HG03378 (cell line): ENCODE data around the gene LFNG.

Experiments
- ATAC-seq: cut with Tn5 transposase; IDR thresholded peaks from one replicate; pipeline ENCODE4 v1.9.1; 2021; ENCODE audit warnings: mild to moderate bottlenecking, moderate library complexity; ENCODE audit not compliant: unreplicated experiment

Gene LFNG

DNA sequence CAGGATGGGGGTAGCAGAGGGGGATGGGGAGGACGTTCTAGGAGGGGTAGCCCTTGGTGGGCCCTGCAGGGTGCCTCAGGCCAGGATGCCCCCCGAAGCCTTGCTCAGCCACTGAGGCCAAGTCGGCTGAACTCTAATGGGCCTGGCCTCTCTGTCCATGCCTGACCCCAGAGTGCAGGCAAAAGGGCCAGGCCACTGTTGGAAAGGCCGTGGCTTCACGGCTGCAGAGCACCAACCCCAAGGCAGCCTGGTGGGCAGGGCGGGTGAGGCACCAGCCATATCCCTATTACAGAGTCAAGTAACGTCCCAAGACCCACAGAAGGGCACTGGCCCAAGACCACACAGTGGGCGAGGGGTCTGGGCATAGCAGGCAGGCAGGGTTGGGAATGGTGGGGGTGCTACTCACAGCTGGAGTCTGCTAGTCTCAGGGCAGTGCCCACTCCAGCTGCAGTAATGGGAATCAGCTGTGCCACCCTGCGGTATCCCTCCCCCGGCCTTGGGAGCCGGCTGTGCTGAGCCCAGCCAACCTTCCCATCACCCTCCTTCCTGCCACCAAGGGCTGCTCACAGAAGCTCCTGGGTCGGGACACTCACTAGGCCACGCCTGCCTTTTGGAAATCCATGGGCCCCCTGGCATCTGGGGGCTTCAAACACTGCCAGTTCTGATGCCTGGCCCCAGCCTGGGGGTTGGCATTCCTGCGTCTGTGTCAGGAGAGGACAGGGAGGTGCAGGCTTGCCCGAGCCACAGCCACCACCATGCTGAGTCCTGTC, 4.0 kb upstream of the LFNG start:
- no peak for ATAC-seq

GRCh38 chr7:2516194-2516555, 3.4 kb upstream of the LFNG start:
- no peak for ATAC-seq

GRCh38 chr7:2517026-2517425, 2.5 kb upstream of the LFNG start:
- no peak for ATAC-seq

DNA sequence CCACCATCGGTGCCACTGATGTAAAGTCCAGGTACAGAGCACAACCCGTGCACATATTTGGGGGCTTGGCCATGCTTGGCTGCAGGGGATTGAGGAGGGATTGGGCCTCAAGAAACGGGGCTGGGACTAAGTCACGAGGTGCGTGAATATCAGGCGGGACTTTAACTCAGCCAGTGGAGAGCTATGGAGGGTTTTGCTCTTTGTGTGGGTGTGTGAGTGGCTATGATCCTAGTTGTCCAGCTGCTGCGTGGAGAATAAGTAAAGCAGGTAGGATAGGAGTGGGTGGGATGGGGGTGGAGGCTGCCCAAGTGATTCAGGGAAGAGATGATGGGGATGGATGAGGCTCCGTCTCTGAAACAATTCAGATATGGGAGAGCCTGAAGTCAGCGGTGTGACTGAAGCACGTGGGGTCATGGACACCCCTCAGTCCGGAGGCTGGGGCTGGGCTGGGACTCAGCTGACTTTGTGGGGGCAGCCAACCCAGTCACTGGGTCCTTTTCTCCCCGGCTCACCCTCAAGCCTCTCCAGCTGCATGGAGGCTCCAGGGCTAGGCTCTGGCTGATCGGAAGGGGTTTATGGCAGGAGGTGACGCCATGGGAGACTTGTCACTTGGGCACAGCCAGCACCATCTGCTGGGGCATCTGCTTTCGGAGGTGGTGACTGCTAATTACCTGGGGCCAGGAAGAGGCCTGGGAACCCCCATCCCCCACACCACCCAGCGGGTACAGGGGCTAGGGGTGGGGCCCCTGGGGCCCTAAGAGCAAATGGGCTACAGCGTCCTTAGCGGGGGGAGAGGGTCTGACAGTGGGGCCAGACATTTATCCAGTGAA, 1.7 kb upstream of the LFNG start:
- ATAC-seq, result no peak

DNA sequence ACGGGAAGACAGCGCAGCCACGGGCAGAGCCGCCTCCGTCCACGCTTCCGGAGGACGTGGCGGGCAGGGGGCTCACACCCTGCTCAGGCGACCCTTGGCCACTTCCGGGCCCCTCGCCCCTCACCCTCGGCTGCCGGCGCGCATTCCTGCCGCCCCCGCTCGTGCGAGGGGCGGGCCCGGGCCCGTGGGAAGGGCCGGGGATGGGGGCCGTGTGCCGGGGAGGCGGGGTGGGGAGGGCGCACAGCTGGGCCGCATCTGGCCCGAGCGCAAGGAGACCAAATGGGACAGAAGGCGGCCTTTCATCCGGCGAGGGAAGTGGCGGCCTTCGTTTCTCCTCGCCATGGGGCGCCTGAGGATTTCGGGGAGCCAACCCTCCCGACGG, 846 bp upstream of the LFNG start:
- ATAC-seq, result no peak

- ATAC-seq, result no peak
These were observed 672 bp downstream of the LFNG start for GRCh38 chr7:2520131-2520760.

DNA sequence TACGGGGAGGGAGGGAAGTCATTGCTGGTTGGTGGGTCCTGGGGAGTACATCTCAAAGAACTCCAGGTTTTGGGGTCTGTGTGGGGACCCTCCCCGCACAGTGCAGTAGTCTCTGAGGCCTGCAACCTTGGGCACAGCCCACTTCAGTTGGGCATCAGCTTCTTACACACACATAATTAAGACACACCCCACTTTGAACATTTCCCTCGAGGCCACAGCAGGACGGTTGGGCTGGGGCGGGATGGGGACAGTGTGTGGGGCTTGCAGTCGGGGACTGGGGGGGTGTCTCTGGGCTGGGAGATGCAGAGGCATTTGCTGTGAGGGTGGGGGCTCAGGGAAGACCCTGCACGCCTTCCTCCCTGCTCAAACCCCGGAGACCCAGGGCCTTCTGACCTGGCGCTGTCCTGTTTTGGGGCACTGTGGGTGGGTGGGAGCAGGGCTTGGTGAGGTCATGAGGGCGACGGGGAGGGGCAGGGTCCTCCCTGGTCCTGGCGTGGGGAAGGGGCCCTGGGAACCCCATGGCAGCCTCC, 1.3 kb downstream of the LFNG start:
- ATAC-seq, result no peak

DNA sequence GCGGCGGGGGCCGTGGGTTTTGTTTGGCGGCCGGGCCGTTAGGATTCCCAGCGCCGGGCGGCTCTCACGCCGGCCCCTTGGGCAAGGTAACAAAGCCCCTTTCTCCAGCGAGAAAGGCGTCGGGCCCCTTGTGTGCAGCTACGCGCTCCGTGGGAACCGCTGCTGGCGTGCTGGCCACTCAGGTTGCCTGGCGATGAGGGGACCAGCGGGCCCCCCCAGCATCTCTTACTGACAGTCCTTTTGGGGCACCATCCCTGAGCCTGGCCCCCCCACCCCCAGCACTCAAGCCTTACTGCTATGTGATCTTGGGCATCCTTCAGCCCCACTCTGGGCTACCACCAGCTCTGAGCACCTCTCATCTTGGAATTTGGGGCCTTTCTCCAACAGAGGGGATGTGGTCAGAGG, 1.8 kb downstream of the LFNG start:
- ATAC-seq, result no peak

DNA sequence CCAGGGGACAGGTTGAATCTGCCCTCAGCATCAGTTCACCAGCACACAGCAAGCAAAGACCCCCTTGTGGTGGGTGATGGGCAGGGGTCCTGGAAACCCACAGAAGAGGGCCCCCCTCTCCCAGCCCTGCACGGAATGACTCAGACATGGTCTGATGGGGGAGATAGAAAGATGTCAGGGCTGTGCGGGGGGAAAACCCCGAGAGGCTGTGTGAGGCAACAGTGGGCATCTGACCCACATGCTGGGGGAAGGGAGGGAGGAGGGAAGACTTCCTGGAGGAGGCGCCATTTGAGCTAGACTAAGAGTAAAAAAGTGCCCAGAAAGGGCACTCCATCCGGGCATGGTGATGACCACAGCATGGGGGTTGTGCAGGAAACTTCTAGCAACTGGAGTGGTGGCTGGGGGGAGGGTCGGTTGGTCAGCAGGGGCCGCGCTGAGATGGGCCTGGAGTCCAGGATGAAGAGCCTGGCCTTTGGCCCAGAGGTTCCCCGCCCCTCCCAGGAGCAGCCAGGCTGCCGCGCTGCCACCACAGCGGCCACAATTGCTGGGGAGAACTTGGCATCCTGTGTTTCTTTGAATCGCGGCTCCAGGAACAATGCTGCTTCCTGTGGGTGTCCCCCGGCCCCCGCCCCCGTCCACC, 2.5 kb downstream of the LFNG start:
- ATAC-seq, result no peak

- ATAC-seq, result no peak
These were observed 3.3 kb downstream of the LFNG start for GRCh38 chr7:2522780-2523433.

DNA sequence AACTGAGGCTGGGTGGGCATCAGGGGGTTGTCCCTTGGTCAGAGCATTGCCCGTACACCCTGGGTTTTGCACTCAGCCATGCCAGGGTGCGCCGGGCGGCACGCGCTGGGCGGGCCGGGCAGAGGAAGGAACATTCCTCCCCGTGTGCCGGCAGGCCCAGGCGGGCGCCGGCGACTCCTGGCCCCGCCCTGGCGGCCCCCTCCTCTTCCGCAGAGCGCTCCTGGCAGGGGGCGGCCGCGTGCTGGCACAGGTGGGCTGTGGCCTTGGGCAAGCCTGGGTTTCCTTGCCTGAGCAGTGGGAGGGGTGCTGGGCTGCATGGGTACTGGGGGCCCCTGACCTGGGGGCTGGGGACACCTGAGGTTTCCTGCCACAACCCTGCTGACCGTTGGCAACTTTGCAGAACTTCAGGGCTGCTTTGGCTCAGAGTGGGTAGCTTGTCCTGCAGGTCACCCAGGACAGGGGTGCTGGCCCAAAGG, 3.9 kb downstream of the LFNG start:
- ATAC-seq, result no peak

DNA sequence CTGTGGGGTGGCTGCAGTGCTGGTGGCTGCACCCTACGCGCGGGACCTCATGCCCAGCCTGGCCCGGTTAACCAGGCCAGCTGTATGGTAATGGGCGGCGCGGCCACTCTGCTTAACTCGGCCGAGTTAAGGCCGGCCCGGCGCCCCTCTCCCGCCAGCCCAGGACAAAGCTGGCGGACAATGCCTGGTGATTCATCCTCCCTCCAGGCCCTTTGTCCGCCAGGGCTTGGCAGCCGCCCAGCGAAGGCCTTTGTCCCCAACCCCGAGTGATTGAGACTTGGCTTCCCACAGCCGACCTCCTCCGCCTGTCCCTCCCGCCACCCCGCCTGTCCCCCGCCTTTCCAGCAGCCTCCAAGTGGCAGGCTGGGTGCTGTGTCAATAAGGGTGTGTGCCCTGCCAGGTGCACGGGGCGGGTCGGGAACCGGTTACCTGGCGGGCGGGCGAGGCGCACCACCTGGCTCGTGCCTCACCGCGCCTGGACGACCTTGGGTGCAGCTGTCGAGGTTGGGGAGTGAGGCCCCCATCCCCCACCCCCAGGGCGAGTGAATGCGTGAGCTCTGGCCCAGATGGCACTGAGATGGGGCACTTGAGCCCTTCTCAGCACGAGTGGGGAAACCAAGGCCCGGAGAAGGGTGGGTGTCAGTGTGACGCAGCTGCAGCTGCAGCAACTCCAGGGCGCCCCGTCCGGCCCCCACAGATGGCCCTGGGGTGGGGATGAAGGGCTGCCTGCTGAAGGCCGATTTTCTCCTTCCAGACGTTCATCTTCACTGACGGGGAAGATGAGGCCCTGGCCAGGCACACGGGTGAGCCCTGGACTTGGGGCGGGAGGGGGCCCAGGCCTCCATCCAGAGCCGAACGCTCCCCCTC, 4.6 kb downstream of the LFNG start:
- no peak for ATAC-seq

DNA sequence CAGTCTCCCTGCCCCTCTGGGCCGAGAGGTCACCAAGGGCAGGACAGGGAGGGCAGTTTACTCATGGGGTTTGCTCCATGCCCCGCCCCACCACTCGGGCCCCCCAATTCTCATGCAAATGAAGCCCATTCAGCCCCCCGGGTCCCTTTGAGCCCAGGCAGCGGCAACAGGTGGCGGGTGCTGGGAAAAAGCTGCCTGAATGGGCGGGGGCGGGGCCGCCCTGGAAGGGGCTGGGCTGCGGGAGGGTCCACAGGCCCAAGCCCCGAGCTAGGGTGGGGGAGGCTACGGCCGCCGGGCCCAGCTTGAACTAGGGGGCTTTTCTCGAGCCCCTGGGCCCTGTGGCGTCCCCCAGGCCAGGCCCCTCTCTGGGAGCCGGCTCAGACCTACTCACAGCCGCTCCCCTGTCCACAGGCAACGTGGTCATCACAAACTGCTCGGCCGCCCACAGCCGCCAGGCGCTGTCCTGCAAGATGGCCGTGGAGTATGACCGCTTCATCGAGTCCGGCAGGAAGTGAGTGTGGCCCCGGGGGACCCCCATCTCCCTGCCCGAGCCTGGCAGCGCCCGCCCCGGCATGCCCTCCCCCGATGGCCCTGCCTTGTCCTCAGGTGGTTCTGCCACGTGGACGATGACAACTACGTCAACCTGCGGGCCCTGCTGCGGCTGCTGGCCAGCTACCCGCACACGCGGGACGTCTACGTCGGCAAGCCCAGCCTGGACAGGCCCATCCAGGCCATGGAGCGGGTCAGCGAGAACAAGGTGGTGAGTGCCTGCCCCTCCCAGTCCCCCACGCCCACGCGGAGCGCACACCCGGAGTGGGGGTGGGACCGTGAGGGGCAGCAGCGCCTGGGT, 5.5 kb downstream of the LFNG start:
- ATAC-seq, result no peak

DNA sequence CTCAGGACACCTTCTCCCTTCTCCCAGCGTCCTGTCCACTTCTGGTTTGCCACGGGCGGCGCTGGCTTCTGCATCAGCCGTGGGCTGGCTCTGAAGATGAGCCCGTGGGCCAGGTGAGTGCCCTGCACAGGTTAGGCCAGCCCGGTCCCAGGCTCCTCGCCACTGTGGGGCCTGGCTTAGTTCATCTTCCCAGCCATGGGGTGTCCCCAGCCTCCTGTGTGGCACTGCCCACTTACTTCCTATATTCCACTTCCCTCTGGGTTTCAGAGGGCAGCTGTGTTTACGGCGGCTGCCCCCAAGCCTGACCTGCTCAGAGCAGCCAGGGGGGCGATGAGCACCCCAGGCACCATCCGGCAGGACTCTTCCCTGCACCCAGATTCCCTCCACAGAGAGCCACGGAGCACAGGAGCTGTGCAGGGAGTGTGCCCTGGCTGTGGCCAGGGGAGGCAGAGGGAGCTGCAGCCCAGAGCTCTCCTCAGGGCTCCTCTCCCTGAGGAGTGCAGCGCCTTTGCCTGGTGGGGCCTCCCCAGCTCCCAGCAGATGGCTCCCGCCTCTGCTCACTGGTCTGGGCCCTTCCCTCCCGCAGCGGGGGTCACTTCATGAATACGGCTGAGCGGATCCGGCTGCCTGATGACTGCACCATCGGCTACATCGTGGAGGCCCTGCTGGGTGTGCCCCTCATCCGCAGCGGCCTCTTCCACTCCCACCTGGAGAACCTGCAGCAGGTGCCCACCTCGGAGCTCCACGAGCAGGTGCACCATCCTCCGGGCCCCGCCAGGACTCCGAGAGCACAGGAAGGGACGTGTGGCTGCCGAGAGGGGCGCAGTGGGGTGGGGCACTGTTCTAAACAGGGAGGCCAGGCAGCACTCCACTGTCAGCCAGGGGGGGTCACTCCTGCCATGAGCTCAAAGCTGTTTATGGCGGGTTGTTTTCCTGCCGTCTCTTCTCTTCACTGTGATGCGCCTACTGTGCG, 6.4 kb downstream of the LFNG start:
- no peak for ATAC-seq

DNA sequence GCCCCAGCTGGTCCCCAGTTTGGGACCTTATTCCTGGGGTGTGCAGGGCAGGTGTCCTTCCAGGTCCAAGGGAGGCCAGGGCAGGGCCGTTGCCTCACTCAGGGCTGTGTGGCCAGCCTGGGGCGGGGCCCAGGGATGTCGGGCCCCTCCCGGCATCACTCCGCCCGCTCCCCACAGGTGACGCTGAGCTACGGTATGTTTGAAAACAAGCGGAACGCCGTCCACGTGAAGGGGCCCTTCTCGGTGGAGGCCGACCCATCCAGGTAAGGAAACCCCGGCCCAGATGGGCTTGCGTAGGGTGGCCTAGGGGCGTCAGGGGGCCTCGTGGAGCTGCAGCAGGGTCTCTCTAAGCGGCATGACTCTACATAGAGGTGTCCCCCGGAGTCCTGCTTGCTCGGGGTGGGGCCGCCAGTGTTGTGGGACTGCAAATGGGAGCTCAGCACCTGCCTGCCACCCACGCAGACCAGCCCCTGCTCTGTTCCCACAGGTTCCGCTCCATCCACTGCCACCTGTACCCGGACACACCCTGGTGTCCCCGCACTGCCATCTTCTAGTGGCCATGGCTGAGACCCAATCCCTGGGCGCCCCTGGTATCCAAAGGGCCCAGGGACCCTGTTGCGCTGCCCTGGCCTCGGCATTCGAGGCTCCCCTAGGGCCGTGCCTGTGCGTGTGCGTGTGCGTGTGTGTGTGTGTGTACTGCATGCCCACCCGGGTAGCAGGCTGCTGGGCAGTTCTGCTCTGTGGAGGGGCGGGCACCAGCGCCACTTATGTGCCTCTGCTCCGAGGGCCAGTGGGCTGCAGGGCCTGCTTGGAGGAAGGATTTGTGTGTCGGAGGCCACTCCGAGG, 7.3 kb downstream of the LFNG start:
- ATAC-seq, result no peak
